ENCODE measurements around the gene PDYN. TPM values are rescaled to one million over a fixed set of nuclear protein-coding genes. Genes with fewer than 3 reads are reported as not detected.
A peak's percentile ranks its signal among the peaks of the same experiment; 100 is the strongest.

The PDYN gene
- total and polyA plus RNA-seq, 10 of the 15 experiments (the other 5 are each of a cell fraction or from before 2014, with no cell fraction given): not detected

DNA sequence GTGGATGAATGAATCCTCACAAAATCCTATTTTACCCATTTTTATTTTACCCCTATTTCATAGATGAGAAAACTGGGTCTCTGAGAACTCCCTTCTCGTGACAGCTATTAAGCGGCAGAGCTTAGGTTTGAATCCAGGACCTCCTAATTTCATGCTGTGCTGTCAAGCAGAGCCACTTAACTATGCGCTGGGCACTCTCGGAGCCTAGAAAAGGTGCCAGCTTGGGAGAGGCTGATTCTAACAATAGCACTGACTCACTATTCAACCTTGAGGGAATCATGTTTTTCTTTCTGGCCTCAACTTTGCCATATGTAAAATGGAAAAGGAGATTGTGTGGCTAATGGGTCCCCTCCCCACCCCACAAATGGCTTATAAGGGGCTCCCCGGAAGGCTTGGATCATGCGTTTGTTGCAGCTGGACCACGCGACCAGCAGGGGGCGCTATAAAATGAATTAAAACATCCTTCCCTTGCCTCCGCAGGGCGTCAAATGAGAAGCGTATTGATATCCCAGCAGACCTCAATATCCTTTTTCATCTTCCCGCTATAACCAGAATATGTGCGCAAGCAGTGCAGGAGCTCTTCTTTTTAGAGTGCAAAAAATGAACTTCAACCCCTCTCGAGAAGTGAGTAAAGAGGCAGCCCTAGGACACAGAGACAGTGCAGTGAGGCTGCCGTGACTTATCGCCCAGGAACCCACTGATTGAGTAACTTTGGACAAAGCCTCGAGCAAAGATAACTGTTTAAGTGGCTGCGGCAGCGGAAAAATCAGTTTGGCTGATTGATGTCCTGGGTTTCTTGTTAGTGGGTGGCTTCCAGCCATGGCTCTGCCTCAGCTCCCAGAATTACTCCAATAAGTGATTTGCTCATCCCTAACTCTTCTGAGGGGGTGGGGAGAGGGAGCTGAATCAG lies 12.8 kb upstream of the PDYN start:
- no peak for DNase-seq (ENCODE audit: low read depth, low spot score)
- RAD21 ChIA-PET (ENCODE audit: unreplicated experiment): interaction anchor here (1.2 to 4.2 kb wide), 4 partner anchors 42 to 204 kb away, joined by 3 to 33 read pairs (median 4); no protein-coding TSS in a partner anchor
- Histone ChIP-seq H3K27ac (ENCODE audit: control insufficient read depth, insufficient read depth) (no peak overlapping the region), H3K9ac (ENCODE audit: control insufficient read depth, insufficient read depth, low read length) (no peak overlapping the region), H3K4me3 (no peak overlapping the region), H3K4me2 (ENCODE audit: control insufficient read depth, insufficient read depth) (no peak overlapping the region), H2AFZ (ENCODE audit: control insufficient read depth, low read depth, low read length) (no peak overlapping the region), H3K36me3 (ENCODE audit: control insufficient read depth in 2 of 2, insufficient read depth in 2 of 2, low read length in 1 of 2) (no peaks in the 10 kb centered on the region), H4K20me1 (ENCODE audit: control insufficient read depth, insufficient read depth) (no peaks in the 10 kb centered on the region; the same call in 1 of the 2 replicates), H3K27me3 (replicated peaks in 1 of 2; ENCODE audit: control insufficient read depth in 2 of 2, insufficient read depth in 2 of 2, low read length in 1 of 2) (no peaks in the 10 kb centered on the region; a peak in 1 of 4 replicates), H3K4me1 (ENCODE audit: control insufficient read depth, insufficient read depth, low read length) (no peaks in the 10 kb centered on the region), H3K79me2 (ENCODE audit: control insufficient read depth, insufficient read depth, low read length) (no peaks in the 10 kb centered on the region), H3K9me3 (replicated peaks; ENCODE audit: control insufficient read depth, insufficient read depth, low read length) (no peaks in the 10 kb centered on the region)
- in situ Hi-C loops (cut with MboI): loop anchor here (5.0 kb wide), 1 partner anchor 161 kb away; no protein-coding TSS in a partner anchor
- 21% methylated on average over 20 of the region's 20 CpGs for WGBS (ENCODE audit: insufficient coverage, insufficient replicate concordance, low lambda C conversion rate, missing lambda C conversion rate)
- SMC1A ChIA-PET (ENCODE audit: uncharacterized antibody, unreplicated experiment): interaction anchor here (0.6 to 4.1 kb wide), 12 partner anchors 39 to 691 kb away, joined by 3 to 31 read pairs (median 4); no protein-coding TSS in a partner anchor
- POLR2A ChIA-PET: no interaction called here
- CTCF ChIA-PET: interaction anchor here (0.7 to 6.2 kb wide), 17 partner anchors 12 to 465 kb away, joined by 3 to 95 read pairs (median 4); no protein-coding TSS in a partner anchor
- intact Hi-C loops (cut with micrococcal nuclease; ENCODE audit: unreplicated experiment): loop anchor here (1.0 kb wide), 1 partner anchor 166 kb away; no protein-coding TSS in a partner anchor
- ATAC-seq: peak; percentile 79
- no TSS peak for BruUV-seq (replicated peaks)
- FAIRE-seq: no peak
- TF ChIP-seq TCF7 (IDR thresholded peaks at IDR 0.05; ENCODE audit: borderline replicate concordance) (no peak), MYC (IDR thresholded peaks at IDR 0.05; ENCODE audit: insufficient read depth, insufficient read length, insufficient replicate concordance, low read length, severe bottlenecking) (no peak), IRF4 (IDR thresholded peaks at IDR 0.05; ENCODE audit: low read depth, low read length) (no peak), SIN3A (IDR thresholded peaks at IDR 0.05; ENCODE audit: low read depth, low read length) (no peak), NFYB (IDR thresholded peaks at IDR 0.05; ENCODE audit: insufficient read depth, low read depth, low read length) (no peak), JUND (IDR thresholded peaks at IDR 0.05; ENCODE audit: low read depth, low read length) (no peak), RUNX3 (IDR thresholded peaks at IDR 0.05; ENCODE audit: low read length) (no peak), RAD21 (IDR thresholded peaks at IDR 0.05; ENCODE audit: insufficient read depth, low read depth, low read length) (peak; percentile 54), IKZF1 (conservative IDR thresholded peaks at IDR 0.05) (no peak), SREBF1 (IDR thresholded peaks at IDR 0.05; ENCODE audit: low read length) (no peak), NFXL1 (IDR thresholded peaks at IDR 0.05; ENCODE audit: borderline replicate concordance) (no peak)
- TF ChIP-seq, protein P1, sequence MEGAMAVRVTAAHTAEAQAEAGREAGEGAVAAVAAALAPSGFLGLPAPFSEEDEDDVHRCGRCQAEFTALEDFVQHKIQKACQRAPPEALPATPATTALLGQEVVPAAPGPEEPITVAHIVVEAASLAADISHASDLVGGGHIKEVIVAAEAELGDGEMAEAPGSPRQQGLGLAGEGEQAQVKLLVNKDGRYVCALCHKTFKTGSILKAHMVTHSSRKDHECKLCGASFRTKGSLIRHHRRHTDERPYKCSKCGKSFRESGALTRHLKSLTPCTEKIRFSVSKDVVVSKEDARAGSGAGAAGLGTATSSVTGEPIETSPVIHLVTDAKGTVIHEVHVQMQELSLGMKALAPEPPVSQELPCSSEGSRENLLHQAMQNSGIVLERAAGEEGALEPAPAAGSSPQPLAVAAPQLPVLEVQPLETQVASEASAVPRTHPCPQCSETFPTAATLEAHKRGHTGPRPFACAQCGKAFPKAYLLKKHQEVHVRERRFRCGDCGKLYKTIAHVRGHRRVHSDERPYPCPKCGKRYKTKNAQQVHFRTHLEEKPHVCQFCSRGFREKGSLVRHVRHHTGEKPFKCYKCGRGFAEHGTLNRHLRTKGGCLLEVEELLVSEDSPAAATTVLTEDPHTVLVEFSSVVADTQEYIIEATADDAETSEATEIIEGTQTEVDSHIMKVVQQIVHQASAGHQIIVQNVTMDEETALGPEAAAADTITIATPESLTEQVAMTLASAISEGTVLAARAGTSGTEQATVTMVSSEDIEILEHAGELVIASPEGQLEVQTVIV (IDR thresholded peaks at IDR 0.05; ENCODE audit: borderline replicate concordance, partially characterized antibody): no peak
- TF ChIP-seq, protein P2, sequence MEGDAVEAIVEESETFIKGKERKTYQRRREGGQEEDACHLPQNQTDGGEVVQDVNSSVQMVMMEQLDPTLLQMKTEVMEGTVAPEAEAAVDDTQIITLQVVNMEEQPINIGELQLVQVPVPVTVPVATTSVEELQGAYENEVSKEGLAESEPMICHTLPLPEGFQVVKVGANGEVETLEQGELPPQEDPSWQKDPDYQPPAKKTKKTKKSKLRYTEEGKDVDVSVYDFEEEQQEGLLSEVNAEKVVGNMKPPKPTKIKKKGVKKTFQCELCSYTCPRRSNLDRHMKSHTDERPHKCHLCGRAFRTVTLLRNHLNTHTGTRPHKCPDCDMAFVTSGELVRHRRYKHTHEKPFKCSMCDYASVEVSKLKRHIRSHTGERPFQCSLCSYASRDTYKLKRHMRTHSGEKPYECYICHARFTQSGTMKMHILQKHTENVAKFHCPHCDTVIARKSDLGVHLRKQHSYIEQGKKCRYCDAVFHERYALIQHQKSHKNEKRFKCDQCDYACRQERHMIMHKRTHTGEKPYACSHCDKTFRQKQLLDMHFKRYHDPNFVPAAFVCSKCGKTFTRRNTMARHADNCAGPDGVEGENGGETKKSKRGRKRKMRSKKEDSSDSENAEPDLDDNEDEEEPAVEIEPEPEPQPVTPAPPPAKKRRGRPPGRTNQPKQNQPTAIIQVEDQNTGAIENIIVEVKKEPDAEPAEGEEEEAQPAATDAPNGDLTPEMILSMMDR (IDR thresholded peaks at IDR 0.05 in 2 of 3, conservative IDR thresholded peaks at IDR 0.05 in 1 of 3; ENCODE audit: control insufficient read depth in 2 of 3, extremely low read depth in 1 of 3, insufficient read depth in 1 of 3, low read depth in 3 of 3, low read length in 3 of 3): peak; percentile 65 to 79 (median 79)
- TF ChIP-seq, protein P3, sequence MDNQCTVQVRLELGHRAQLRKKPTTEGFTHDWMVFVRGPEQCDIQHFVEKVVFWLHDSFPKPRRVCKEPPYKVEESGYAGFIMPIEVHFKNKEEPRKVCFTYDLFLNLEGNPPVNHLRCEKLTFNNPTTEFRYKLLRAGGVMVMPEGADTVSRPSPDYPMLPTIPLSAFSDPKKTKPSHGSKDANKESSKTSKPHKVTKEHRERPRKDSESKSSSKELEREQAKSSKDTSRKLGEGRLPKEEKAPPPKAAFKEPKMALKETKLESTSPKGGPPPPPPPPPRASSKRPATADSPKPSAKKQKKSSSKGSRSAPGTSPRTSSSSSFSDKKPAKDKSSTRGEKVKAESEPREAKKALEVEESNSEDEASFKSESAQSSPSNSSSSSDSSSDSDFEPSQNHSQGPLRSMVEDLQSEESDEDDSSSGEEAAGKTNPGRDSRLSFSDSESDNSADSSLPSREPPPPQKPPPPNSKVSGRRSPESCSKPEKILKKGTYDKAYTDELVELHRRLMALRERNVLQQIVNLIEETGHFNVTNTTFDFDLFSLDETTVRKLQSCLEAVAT (IDR thresholded peaks at IDR 0.05): no peak
- TF ChIP-seq, protein P4, sequence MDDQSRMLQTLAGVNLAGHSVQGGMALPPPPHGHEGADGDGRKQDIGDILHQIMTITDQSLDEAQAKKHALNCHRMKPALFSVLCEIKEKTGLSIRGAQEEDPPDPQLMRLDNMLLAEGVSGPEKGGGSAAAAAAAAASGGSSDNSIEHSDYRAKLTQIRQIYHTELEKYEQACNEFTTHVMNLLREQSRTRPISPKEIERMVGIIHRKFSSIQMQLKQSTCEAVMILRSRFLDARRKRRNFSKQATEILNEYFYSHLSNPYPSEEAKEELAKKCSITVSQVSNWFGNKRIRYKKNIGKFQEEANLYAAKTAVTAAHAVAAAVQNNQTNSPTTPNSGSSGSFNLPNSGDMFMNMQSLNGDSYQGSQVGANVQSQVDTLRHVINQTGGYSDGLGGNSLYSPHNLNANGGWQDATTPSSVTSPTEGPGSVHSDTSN (IDR thresholded peaks at IDR 0.05; ENCODE audit: insufficient replicate concordance, low read depth, low read length): no peak

All from GM12878 (cell line).